ENCODE data around the gene DENND5A.
A peak's percentile ranks its signal among the peaks of the same experiment; 100 is the strongest.

The DENND5A gene

DNA sequence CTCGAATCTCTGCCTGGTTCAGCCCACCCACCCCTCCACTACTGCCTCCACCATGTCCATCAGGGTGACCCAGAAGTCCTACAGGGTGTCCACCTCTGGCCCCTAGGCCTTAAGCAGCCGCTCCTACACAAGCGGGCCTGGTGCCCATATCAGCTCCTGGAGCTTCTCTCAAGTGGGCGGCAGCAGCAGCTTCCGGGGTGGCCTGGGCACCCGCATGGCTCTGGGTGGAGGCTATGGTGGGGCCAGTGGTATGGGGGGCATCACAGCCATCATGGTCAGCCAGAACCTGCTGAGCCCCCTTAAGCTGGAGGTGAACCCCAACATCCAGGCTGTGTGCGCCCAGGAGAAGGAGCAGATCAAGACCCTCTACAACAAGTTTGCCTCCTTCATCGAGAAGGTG is 170.7 kb downstream of the DENND5A start:
- no peak for DNase-seq

DNA sequence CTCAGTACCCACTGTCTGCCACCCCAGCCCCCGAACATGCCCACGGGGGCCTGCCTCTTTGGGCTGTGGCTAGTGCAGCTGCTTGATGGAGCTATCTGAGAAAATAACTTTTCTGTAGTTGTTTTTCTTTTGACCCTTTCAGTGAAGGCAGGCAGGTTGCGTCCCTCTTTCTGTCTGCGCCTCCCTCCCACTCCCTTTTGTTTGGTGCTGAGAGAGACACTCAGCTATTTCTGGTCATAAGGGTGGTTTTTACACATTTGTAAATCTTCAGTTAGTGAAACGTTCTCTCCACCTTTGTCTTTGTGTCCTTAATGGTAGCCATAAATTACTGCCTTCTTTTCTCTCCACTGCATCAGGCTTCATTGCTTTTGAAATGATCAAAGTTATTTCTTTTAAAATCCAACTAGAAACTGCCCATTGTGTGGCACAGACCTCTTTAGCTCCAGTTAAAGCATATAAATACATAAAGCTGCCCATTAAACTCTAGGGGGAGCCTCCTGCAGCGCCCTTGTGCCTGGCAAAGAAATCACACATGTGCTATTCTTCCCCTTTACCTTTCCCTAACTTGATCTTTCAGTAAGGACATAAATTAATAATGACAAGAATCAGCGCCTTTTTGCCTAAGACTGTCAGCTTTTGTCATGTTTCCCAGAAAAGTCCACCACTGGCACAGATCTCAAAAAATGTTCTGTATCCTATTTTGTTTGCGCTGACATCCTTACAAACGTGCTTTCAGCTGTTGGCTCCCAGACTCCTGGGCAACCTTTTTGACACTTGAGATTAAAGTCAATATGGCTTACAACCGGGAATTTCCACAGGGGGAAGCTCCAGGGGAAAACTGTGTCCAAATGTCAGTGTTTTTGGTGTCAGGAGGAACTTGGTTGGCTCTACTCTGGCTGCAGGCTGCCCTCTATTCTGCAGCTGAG is 172.0 kb downstream of the DENND5A start:
- DNase-seq: peak; percentile 23

DNA sequence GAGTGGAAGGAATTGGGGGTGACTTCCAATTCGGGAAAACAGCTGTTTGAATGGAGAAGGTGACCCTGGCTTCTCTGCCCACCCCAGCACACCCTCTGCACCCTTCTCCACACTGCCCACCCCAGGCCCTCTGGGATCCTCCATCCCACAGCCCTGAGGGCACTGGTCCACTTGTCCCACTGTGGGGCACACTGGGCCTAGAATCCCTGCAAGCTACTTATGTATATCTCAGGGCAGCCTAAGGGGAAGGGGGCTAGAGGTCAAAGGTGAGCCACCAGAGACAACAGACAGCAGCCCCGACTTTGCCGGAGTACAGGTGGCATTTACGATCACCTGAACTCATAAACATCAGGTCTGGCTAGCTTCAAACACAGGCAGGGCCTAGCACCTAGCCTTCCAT is 173.1 kb downstream of the DENND5A start:
- no peak for DNase-seq

DNA sequence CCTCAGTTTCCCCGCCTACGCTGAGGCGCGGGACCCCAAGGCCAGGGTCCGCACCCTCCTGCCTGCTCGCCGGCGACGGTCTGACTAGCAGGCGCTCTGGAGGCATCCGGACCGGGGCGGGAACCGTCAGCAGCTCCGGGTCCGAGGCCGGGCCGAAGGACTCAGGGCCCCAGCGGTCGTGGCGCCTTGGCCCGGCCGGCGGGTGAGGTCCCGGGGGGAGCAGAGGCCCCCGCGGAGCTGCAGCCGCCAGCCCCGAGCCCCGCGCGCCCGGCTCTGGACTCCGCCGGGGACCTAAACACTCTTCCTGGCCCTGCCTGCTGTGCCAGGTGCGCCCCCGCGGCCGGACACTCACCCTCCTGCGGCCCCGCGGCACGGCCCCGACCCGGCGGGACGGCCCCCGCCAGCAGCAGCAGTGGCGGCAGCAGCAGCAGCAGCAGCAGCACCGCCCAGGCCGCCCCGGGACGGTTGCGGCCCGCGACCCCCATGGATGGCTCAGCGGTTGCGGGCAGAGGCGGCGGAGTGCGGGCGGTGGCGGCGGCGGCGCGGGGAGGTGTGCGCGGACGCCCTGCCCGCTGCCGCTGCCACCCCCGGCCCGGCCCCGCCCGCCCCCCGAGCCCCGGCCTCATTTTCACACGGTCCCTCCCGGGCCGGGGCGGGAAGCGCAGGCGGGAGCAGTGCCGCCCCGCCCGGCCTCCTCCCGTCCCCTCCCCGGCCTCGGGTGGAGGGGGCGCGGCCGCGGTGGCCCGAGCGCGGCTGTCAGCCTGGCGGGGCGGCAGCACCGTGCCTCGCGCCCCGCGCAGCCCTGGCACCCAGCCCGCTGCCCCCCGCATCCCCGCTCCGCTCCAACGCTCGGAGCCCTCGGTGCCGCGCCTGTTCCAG is 173.9 kb downstream of the DENND5A start, which contains the start of gene SCUBE2:
Gene SCUBE2 (minus strand): TSS at position 556 of the 879 bp plus-strand sequence. CDS start 71 bp downstream, at position 485.
- DNase-seq: no peak

DNA sequence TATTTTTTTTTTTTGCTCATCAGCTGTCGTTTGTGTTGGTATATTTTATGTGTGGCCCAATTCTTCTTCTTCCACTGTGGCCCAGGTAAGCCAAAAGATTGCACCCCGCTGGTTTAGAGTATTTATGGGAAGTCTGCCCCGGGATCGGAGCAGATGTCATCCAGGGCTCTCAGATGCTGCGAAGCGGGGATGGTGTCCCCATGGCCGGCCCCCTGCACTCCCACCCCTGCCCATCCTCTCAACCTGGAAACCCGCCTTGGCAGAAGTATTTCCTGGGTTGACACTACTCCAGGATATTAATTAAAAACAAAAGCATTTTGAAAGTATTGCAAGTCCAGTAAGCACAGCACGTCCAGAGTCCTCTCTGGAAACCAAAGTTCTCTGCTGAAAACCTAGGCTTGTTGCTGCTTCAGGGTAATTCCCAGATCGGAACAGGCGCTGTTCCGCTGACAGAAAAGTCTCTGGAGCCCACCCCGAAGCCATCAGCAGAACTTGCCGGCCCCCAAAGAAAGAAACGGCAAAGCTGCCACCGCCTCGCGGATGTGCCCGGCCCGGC is 174.6 kb downstream of the DENND5A start:
- no peak for DNase-seq

DNA sequence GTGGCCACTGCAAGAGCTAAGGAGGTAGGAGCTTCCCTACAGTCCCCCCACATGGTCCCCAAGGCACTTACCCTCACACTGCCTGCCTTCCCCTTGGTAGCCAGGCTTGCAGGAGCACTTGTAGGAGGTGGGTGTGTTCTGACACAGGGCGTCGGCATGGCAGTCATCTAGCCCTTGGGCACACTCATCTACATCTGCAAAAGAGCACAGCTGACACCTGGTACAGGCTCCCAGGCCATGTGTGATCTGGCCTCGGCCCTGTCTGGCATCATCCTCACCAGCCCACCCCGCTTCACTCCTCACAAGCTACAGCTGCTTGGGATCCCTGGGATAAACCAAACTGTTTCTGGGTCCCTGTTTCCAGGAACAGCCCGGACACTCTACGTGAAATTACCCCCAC is 175.5 kb downstream of the DENND5A start:
- DNase-seq: no peak

DNA sequence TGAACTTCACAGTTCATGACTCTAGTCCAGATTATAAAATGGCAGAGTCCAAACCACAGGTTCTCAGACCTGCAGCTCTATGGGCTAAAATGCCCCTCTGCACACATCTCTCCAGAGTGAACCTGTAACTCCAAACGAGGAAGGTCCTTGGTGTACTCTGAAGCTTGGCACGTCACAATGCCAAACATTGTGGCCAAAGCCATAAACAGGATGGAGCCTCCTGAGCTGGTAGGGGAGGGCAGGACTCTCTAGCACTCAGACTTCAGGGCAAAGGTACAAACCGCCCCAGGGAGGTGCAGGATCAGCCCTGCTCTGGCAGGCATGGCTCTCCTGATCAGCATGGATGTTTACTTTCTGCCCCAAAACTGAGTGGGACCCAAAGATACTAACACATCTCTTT is 176.1 kb downstream of the DENND5A start:
- DNase-seq: no peak
